HG03439 (cell line): ENCODE results near the gene CINP.
"Not testable (repeated sequence)": the region's sequence is repeated elsewhere in the genome, so short reads cannot be mapped to it uniquely, and the experiment has no call there.

Experiments used
- ATAC-seq: cut with Tn5 transposase; IDR thresholded peaks from one replicate; pipeline ENCODE4 v1.9.1; 2021; ENCODE audit warnings: mild to moderate bottlenecking, moderate library complexity; ENCODE audit not compliant: unreplicated experiment

CINP gene

DNA sequence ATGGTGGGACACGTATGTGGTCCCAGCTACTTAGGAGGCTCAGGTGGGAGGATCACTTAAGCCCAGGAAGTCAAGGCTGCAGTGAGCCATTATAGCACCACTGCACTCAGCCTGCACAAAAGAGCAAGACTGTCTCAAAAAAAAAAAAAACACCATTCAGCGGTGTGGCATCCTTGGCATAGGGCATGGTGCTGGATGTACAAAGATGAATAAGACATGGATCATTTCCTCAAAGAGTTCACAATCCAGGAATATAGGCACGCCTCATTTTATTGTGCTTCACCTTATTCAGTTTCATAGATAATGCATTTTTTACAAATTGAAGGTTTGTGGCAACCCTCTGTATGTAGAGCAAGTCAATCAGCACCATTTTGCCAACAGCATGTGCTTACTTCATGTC is 6.4 kb downstream of the CINP start:
- ATAC-seq: no peak

GRCh38 chr14:102353126-102353619 is 9.5 kb downstream of the CINP start:
- no peak for ATAC-seq

GRCh38 chr14:102352213-102352612 is 10.5 kb downstream of the CINP start:
- ATAC-seq: no peak

GRCh38 chr14:102351593-102351992 is 11.1 kb downstream of the CINP start:
- not testable (repeated sequence) for ATAC-seq

DNA sequence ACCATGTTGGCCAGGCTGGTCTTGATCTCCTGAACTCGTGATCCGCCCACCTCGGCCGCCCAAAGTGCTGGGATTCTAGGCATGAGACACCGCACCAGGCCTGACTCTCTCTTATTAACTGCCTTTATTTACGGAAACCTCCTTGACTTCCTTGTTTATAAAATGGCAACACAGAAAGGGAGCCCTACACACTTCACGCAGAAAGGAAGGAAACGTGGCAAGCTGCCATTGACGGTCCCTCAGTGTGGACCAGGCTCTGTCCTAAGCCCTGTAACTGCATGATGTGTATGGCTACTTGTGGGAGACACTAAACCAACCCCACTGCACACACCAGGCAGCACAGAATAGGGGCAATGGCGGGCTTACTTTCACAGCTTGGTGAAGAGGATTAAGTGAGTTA is 11.7 kb downstream of the CINP start:
- ATAC-seq: no peak

DNA sequence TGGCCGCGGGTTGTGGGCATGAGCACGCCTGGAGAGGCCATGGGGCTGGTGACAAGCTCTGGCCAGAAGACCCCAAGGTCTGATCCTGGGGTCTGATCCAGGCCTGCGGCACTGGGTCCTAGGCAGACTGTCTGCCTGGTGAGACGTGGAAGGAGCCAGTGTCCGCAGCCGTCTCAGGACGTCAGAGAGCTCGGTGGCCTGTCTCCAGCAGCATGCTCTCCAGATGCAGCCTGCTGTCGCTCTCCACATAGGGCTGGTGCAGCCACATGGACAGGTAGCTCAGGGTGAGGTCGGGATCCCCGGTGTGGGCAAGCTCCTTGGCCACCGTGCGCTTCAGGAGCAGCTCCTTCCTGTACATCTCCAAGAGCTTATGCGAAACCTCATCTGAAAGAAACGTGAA is 14.3 kb downstream of the CINP start:
- ATAC-seq: no peak

DNA sequence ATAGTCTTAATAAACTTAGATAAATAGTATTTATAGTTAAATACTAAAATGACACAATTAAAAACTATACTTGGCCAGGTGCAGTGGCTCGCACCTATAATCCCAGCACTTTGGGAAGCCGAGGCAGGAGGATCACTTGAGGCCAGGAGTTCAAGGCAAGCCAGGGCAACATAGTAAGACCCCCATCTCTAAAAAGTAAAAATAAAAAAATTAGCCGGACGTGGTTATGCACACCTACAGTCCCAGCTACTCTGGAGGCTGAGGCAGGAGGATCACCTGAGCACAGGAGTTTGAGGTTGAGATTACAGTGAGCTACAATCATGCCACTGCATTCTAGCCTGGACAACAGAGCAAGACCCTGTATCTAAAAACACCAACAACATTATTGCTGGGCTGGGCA is 16.0 kb downstream of the CINP start:
- no peak for ATAC-seq

DNA sequence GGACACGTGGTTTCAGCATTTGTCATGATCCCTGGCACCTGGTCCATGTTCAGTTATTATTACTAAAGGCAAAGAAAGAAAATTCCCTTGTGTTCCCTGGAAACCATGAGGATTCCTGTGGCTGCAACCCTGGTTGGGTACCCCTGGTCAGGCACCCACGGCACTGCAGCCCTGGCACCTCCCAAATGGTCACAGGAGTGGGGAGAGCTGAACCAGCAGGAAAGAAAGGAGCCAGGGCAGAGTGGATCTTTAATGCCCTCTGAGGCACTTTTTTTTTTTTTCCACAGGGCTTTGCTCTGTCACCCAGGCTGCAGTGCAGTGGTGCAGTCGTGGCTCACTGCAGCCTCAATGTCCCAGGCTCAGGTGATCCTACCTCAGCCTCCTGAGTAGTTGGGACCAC is 17.5 kb downstream of the CINP start:
- ATAC-seq: no peak

DNA sequence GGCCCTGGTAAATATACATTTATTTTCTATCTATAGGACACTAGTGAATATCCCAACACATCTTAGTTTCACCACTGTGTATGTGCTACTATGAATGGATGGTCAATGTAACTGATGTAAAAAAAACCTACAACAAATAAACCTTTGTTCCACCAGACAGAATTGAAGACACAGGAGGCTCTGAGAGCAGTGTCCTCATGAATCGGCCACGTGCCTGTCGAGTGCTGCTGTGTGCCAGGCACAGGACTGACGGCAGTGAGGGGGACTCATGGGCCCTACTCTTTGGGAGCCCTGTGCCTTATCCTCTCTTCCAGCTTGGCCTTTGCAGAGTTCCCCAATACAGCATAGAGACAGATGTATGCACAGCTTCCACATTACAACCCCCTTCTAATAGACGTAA is 18.2 kb downstream of the CINP start:
- ATAC-seq: no peak

- ATAC-seq: no peak
Measured at GRCh38 chr14:102344084-102344483, 18.6 kb downstream of the CINP start.

DNA sequence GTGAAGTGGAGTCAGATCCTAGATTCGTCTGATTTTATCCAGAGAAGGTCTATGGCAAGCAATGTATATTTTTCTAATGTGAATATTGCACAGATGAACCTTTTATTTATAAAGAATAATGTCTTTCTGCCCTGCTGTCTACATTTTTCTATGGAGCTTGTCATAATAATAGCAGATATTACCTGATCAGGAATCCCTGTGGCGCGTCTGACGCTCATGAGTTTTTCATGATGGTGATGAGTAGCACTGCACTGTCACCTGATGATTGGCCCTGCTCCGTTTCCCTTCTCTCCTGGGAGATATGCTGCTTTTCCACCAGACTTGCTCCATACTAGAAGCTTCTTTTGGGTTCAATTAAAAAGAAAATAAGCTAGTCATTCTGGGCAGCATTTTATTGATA is 20.5 kb downstream of the CINP start:
- no peak for ATAC-seq

DNA sequence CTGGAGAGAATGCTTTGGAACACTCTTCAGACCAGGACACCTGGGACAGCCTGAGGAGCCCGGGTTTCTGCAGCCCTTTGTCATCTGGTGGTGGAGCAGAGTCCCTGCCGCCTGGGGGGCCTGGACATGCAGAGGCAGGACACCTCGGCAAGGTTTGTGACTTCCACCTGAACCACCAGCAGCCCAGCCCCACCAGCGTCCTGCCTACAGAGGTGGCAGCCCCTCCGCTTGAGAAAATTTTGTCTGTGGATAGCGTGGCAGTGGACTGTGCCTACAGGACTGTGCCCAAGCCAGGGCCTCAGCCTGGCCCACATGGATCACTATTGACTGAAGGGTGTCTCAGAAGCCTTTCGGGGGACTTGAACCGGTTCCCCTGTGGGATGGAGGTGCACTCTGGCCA is 21.1 kb downstream of the CINP start:
- no peak for ATAC-seq

DNA sequence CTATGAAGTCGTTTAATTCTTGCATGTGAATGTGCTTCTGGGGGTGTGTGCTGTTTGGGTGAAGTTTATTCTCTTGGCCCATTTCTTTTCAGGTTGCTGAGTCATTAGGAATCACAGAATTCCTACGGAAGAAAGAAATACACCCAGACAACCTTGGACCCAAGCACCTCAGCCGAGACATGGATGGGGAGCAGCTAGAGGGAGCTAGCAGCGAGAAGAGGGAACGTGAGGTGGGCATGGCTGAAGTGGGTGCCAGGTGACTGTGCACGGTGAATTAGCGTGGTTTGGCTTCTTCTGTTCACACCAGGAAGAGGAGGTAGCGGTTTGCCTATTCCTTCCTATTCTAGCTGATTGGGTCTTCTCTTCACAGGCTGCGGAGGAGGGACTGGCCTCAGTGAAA is 24.0 kb downstream of the CINP start:
- no peak for ATAC-seq

DNA sequence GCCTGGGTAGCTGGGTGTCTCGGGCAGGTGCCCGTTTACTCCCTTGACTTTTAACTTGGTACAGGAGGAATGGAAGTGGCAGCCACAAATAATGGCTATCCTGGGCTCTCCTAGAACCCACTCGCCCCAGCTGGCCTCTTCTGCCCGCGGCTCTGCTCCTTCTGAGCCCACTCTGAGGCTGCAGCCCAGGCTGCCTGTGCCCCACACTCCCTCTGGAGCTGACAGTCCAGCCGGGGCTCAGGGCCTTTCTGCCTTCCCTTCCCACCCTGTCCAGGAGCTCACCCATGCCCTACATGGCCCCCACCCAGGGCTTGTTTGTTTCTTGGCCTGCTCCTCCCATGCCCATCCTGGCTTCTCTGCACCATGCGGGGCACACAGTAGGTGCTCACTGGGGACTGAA is 27.5 kb downstream of the CINP start:
- no peak for ATAC-seq

DNA sequence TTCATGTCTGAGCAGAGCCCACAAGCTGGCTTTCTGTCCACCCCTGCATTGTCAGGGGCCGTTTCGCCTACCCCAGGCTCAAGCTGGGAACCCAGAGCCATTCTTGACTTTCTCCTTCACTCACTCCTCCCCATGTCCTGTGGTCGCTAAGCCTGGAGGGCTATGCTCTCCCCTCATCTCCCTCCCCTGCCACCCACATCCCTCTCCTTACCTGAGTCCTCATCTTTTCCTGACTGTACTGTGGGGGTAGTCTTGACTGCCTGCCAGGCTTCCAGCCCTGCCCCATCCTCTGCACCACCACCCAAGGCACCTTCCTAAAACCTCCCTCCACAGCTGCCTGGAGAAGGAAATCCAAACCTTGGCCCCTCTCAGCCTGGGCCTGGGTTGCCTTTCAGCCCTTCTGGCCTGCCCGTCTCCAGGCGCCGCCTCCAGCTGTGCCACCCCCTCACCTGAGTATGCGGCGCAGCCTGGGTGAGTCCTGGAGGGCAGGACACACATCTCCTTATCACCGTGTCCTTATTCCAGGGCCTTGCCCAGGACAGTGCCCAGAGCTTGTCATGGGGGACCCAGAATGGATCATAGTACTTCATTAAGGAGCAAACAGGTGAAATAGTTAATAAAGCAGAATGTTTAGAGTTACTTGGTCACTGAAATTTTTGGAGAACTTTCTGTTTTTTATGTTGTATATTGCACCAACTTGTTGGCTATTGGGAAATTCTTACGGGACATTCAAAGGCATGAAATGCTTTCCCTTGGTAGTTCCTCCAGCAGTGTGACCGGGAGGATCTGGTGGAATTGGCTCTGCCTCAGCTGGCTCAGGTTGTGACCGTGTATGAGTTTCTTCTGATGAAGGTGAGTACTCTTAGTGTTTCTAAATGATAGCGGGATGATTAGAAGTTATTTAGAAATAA is 28.6 kb downstream of the CINP start:
- ATAC-seq: no peak

GRCh38 chr14:102333390-102333789 is 29.3 kb downstream of the CINP start:
- ATAC-seq: no peak

DNA sequence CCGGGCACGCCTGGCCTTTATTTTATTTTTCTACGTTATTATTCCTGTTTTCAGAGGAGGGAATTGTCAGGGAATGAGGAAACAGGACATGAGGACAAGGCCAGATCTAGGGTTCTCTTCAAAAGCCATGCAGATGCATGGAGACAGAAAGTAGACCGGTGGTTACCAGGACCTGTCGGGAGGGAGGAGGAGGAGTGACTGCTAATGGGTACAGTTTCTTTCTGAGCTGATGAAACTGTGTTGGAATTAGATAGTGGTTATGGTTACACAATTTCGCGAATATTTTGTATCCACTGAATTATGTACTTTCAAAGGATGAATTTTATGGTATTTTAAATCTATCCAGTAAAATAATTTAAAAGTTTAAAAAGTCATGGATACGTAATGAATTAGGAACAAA is 31.9 kb downstream of the CINP start:
- ATAC-seq: no peak

DNA sequence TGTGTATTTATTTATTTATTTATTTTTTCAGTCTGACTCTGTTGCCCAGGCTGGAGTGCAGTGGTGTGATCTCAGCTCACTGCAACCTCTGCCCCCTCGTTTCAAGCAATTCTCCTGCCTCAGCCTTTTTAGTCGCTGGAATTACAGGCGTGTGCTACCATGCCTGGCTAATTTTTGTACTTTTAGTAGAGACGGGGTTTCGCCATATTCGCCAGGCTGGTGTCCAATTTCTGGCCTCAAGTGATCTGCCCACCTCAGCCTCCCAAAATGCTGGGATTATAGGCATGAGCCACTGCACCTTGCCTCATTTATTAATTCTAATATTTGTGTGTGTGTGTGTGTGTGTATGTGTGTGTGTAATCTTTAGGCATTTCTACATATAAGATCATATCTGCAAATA is 33.3 kb downstream of the CINP start:
- not testable (repeated sequence) for ATAC-seq

- no peak for ATAC-seq
Measured at GRCh38 chr14:102326583-102326982, 36.1 kb downstream of the CINP start.

DNA sequence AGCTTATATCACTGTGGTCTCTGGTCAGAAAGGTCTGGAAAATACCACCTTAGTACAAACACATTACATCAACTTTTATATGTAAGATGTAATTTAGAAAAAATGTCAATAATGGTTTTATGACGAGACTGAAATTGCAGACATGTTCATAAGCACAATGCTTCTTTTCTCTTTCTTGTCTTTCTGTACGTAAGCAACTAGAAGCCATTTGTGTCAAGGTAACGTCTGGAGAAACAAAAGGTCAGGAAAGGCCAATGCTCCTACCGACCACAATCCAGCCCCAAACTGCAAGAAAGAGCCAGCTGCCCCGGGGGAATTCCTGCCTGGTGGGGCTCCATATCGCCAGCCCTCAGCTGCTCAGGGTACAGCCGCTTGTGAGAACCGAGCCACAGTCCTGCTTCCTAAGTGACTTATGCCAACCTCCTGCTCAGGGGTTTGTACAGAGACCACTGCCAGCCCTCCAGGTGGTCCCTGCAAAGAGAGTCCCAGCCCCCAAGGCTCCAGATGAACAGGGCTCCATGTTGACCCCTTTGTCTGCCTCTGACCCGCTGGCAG is 36.8 kb downstream of the CINP start:
- ATAC-seq: no peak

DNA sequence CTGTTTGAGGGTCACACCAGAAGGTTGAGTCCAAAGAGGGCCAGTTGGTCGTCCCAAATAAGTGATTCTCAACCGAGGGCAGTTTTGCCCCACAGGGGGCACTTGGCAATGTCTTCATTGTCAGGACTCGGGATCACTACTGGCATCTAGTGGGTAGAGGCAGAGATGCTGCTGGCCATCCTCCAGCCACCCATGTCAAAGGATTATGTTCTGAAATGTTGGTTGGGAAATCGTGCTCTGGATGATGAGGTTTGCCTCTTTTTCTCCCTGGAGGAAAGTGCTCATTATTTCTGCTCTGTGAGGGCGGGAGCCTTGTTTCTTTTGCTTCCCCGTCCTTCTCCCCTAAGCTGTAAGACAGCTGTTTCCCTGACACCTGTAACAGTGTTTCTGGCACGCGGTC is 39.6 kb downstream of the CINP start:
- ATAC-seq: no peak
